GM12878 (cell line): Measurements from ENCODE around the gene GEMIN8. TPM values are rescaled to one million over a fixed set of nuclear protein-coding genes. Genes with fewer than 3 reads are reported as not detected.

ENCODE experiments used
- IRF3 ChIP-seq: fragments of 450-650 bp; IDR thresholded peaks from 2 replicates; pipeline ENCODE4 v1.6.1; 2014; ENCODE audit warnings: mild to moderate bottlenecking
- KDM1A ChIP-seq: fragments of 200-600 bp; sonication (generic); IDR thresholded peaks from 2 replicates; pipeline ENCODE4 v1.6.1; 2016; ENCODE audit warnings: borderline replicate concordance
- MEF2A ChIP-seq: IDR thresholded peaks from 2 replicates; pipeline ENCODE4 v1.6.1; 2011; ENCODE audit warnings: low read depth, mild to moderate bottlenecking, low read length, moderate library complexity; ENCODE audit not compliant: insufficient read depth
- RAD21 ChIP-seq: IDR thresholded peaks from 2 replicates; pipeline ENCODE4 v1.6.1; 2011; ENCODE audit warnings: mild to moderate bottlenecking, low read depth, low read length, moderate library complexity; ENCODE audit not compliant: insufficient read depth
- RB1 ChIP-seq: fragments of 450-650 bp; formaldehyde crosslinking; IDR thresholded peaks from 2 replicates; pipeline ENCODE4 v1.6.1; 2017; ENCODE audit warnings: mild to moderate bottlenecking, borderline replicate concordance
- SIX5 ChIP-seq: IDR thresholded peaks from 2 replicates; pipeline ENCODE4 v1.6.1; 2011; ENCODE audit warnings: mild to moderate bottlenecking, low read depth, low read length, moderate library complexity; ENCODE audit not compliant: severe bottlenecking
- SMAD5 ChIP-seq: IDR thresholded peaks from 2 replicates; pipeline ENCODE4 v1.6.1; 2016; ENCODE audit warnings: antibody characterized with exemption, low read depth
- SMC3 ChIP-seq: IDR thresholded peaks from 2 replicates; pipeline ENCODE4 v1.6.1; 2011; ENCODE audit warnings: low read length, improper control_type of control experiment, borderline replicate concordance
- SPI1 ChIP-seq: IDR thresholded peaks from 2 replicates; pipeline ENCODE4 v1.6.1; 2011; ENCODE audit warnings: low read depth, mild to moderate bottlenecking, low read length, moderate library complexity, borderline replicate concordance; ENCODE audit not compliant: insufficient read depth
- ZNF687 ChIP-seq: fragments of 450-650 bp; IDR thresholded peaks from 2 replicates; pipeline ENCODE4 v1.6.1; 2017; ENCODE audit warnings: mild to moderate bottlenecking, moderate library complexity
- ZSCAN29 ChIP-seq: fragments of 450-650 bp; IDR thresholded peaks from 2 replicates; pipeline ENCODE4 v1.6.1; 2017; ENCODE audit warnings: mild to moderate bottlenecking, moderate library complexity
- polyA plus RNA-seq, 11 experiments: library from polyadenylated mRNA; depleted of rRNA in 4 of 11; unstranded in 6 of 11; stranded (reverse) in 5 of 11; fragments of >200 nt; fragmentation: Nextera tagmentation in 4 of 11; fragmentation: Illumina TruSeq in 1 of 11; extraction: Ambion mirVana in 4 of 11; extraction: Trizol in 1 of 11; gene quantifications; 1 replicate in 1 of 11; 2 replicates in 10 of 11; pipeline versions ENCODE4 v1.2.1 to v1.2.3, GENCODE V29; 2011 to 2016; ENCODE audit warnings: inconsistent platforms in 2 of 11, missing spikeins in 2 of 11, low read depth in 1 of 11
- total RNA-seq, 4 experiments: library from RNA; depleted of rRNA in 3 of 4; stranded (reverse); fragments of >200 nt in 3 of 4; fragmentation: Illumina TruSeq in 1 of 4; extraction: Trizol in 1 of 4; gene quantifications; 2 replicates each; pipeline versions ENCODE4 v1.2.1 to v1.2.3, GENCODE V29; 2013 to 2021

GEMIN8 gene
- total and polyA plus RNA-seq, 10 of the 15 experiments (the other 5 are each of a cell fraction or from before 2014, with no cell fraction given): 18.4 to 87.0 (median 27.7) TPM

GRCh38 chrX:14064626-14065432 lies 35.1 kb upstream of the GEMIN8 start (continued):
- TF ChIP-seq ZNF687 (no peak), ZSCAN29 (no peak), MEF2A (no peak), SMAD5 (no peak), RB1 (no peak), KDM1A (no peak), RAD21 (no peak), SIX5 (no peak), SPI1 (no peak), IRF3 (no peak), SMC3 (no peak)
- TF ChIP-seq, all 136 proteins: peak for 0
